Measurements from ENCODE around the gene FRMD3.

Gene FRMD3

DNA sequence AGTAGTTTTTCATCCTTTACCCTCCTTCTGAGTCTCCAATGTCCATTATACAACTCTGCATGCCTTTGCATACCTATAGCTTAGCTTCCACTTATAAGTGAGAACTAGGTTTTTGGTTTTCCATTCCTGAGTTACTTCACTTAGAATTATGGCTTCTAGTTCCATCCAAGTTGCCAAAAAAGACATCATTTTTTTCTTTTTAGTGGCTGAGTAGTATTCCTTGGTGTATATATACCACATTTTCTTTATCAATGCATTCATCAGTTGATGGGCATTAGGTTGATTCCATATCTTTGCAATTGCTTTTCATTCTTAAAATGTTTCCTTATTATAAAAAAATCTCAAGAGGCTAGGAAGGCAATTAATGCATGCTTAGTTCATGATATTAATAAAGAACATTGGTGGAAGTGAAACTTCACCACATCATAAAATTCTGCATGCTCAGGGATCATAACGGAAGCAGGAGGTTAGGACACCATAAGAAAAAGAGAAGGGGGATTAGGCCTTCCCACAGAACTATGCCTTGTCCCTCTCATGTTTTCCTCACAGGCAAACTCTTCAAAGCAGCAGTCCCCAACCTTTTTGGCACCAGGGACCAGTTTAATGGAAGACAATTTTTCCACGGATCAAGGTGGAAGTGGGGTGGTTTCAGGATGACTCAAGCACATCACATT lies 105.2 kb downstream of the FRMD3 start:
- in situ Hi-C loops (cut with MboI; ENCODE audit: low sequenced_read_pairs, unreplicated experiment), result no loop called here
- TF ChIP-seq, protein P1, sequence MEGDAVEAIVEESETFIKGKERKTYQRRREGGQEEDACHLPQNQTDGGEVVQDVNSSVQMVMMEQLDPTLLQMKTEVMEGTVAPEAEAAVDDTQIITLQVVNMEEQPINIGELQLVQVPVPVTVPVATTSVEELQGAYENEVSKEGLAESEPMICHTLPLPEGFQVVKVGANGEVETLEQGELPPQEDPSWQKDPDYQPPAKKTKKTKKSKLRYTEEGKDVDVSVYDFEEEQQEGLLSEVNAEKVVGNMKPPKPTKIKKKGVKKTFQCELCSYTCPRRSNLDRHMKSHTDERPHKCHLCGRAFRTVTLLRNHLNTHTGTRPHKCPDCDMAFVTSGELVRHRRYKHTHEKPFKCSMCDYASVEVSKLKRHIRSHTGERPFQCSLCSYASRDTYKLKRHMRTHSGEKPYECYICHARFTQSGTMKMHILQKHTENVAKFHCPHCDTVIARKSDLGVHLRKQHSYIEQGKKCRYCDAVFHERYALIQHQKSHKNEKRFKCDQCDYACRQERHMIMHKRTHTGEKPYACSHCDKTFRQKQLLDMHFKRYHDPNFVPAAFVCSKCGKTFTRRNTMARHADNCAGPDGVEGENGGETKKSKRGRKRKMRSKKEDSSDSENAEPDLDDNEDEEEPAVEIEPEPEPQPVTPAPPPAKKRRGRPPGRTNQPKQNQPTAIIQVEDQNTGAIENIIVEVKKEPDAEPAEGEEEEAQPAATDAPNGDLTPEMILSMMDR (IDR thresholded peaks at IDR 0.05; ENCODE audit: borderline replicate concordance, control extremely low read depth, extremely low read depth, insufficient read depth, missing control alignments), result no peak
- DNase-seq (ENCODE audit: low spot score), result no peak

DNA sequence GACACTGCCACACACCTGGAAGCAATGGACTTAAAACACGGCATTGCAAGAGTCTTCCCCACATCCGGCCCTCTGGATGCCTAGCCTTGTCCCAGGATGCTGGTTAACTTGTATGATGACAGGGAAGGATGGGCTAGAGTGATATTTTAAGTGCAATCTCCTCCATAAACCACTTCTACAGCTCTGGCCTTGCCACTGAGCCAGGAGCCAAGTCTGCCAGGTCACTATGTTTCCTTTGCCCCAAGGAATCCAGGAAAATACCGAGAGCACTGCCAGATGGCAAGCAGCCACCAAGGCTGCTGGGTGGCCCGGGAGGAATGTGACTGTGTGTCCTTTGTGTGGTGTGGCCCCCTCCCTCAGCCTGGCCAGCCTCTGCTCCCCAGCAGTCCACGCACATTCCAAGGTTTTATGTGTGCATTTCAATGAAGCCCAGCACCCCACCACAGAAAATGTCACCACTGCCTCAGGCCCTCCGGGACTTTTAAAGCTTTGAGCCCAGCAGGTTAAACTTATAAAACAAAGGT lies 106.0 kb downstream of the FRMD3 start:
- DNase-seq (ENCODE audit: low spot score), result no peak
- TF ChIP-seq, protein P1 (IDR thresholded peaks at IDR 0.05; ENCODE audit: borderline replicate concordance, control extremely low read depth, extremely low read depth, insufficient read depth, missing control alignments), result no peak

DNA sequence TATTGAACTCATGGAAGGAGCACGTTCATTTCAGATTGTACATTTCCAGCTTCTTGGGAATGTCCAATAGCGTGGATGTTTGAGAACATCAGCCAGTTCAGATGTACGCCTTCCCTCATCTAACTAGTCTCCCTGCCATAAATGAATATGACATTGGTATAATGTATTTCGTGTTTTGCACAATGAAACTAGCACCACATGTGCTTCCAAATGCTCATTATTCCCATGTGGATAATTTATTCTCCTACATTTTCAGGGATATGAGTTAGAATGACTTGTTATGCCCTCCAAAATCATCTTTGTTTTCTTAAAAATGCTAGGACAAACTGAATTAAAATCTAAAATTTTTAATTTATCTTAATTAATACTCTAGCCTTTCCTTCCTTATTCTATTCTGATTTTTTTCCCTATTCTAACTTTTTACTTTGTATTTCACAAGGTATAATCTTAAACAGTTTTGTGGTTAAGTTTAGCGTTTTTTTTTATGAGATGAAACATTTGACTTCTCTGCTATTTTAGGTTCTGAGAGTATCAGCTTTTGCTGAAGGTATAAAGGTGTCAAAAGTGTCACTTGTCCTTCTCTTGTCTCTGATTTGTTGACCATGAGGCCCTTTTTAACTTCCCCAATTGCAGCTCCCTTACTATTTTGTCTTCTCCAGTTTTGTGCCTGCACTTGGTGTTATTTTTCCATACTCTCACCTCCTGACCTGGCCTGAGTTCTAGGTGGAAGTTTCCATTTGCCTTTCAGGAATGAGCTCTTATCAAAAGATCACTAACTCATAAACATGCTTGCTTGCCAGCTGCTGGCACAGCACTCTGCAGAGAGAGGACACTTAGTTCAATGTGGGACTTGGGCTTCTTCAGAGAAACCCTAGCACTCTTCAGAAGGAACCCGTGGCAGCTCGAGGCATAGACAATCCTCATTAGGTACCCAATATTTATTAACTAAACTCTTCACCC lies 106.8 kb downstream of the FRMD3 start:
- in situ Hi-C loops (cut with MboI; ENCODE audit: low sequenced_read_pairs, unreplicated experiment), result no loop called here
- DNase-seq (ENCODE audit: low spot score), result no peak
- TF ChIP-seq, protein P1 (IDR thresholded peaks at IDR 0.05; ENCODE audit: borderline replicate concordance, control extremely low read depth, extremely low read depth, insufficient read depth, missing control alignments), result no peak

More for the DNA sequence above, 106.0 kb downstream of the FRMD3 start:
- in situ Hi-C loops (cut with MboI; ENCODE audit: low sequenced_read_pairs, unreplicated experiment), result no loop called here

DNA sequence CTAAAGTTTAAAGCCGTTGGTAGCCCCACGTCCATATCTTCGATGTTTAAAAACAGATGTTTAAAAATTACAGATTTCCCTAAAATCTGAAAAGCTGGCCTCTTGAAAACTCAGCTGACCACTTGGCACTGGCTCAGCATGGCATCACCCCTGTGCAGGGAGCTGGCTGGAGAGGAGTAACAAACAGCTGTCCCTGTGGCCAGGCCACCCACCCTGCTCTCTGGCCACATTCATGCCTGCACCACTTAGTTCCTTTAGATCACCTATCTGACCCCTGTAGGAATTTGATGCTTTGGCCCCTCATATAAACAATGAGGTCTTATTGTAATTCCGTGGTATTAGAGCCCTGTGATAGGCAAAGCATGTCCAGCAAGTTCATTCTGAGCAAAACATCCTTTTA lies 107.5 kb downstream of the FRMD3 start:
- TF ChIP-seq, protein P1 (IDR thresholded peaks at IDR 0.05; ENCODE audit: borderline replicate concordance, control extremely low read depth, extremely low read depth, insufficient read depth, missing control alignments), result no peak
- in situ Hi-C loops (cut with MboI; ENCODE audit: low sequenced_read_pairs, unreplicated experiment), result no loop called here
- DNase-seq (ENCODE audit: low spot score), result no peak

DNA sequence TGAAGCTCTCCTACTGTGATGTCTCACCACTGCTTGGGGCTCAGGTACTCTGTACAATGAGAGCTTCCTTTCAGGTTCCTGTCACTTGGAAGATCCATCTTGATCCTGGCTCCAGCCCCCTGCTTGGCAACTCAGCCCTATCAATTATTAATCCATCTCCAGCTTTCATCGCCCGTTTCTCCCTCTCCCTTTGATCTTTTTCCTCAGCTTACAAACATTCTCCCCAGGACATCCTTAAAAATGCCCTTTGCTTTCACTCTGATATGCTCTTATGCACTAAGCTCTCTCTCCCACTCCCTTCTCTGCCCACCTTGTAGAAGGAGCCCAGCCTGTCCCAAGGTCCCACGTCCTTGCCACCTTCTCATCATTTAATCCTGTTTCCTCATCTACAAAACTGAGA lies 109.0 kb downstream of the FRMD3 start:
- in situ Hi-C loops (cut with MboI; ENCODE audit: low sequenced_read_pairs, unreplicated experiment), result no loop called here
- no peak for DNase-seq (ENCODE audit: low spot score)

DNA sequence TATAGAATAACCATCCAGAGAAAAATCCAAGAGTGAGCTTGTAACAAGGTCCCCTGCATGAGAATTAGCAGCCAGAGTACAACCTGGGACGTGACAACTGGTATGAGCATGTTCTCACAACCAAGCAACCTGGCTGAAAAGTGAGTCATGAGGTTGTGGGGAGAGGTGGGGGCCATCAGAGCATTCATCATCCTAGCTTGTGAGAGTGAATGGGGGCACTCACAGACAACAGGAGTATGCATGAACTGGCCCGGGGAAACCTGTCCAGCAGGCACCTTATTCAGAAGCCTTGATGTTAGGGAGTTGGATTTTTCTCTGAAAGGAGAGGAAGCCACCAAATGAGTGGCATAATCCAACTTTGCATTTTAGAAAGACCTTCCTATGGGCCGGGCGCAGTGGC lies 113.0 kb downstream of the FRMD3 start:
- no peak for DNase-seq (ENCODE audit: low spot score)
- TF ChIP-seq, protein P1 (IDR thresholded peaks at IDR 0.05; ENCODE audit: borderline replicate concordance, control extremely low read depth, extremely low read depth, insufficient read depth, missing control alignments), result no peak
- in situ Hi-C loops (cut with MboI; ENCODE audit: low sequenced_read_pairs, unreplicated experiment), result no loop called here

More for the DNA sequence above, 109.0 kb downstream of the FRMD3 start:
- TF ChIP-seq, protein P1 (IDR thresholded peaks at IDR 0.05; ENCODE audit: borderline replicate concordance, control extremely low read depth, extremely low read depth, insufficient read depth, missing control alignments), result no peak
